HepG2 (cell line): ENCODE measurements around the gene KDM4B. TPM values are rescaled to one million over a fixed set of nuclear protein-coding genes. Genes with fewer than 3 reads are reported as not detected.

Experiments
- ATF5 ChIP-seq: sonication (generic); formaldehyde crosslinking; IDR thresholded peaks from 2 replicates; pipeline ENCODE4 v1.4.0; 2020; ENCODE audit warnings: mild to moderate bottlenecking, low read depth, missing genetic modification reagents
- DMTF1 ChIP-seq: sonication (generic); formaldehyde crosslinking; IDR thresholded peaks from 2 replicates; pipeline ENCODE4 v1.4.0; 2020; ENCODE audit warnings: mild to moderate bottlenecking, missing genetic modification reagents
- MLXIP ChIP-seq: sonication (generic); formaldehyde crosslinking; IDR thresholded peaks from 2 replicates; pipeline ENCODE4 v1.9.0; 2021; ENCODE audit warnings: missing genetic modification reagents, borderline replicate concordance
- NR1H2 ChIP-seq: sonication (generic); formaldehyde crosslinking; IDR thresholded peaks from 2 replicates; pipeline ENCODE4 v1.8.1; 2022; ENCODE audit warnings: low read depth, missing genetic modification reagents, borderline replicate concordance
- POGZ ChIP-seq: sonication (generic); formaldehyde crosslinking; IDR thresholded peaks from 2 replicates; pipeline ENCODE4 v1.4.0; 2020; ENCODE audit warnings: mild to moderate bottlenecking, missing genetic modification reagents
- ZNF713 ChIP-seq: sonication (generic); formaldehyde crosslinking; IDR thresholded peaks from 2 replicates; pipeline ENCODE4 v1.4.0; 2020; ENCODE audit warnings: mild to moderate bottlenecking, missing genetic modification reagents
- polyA plus RNA-seq, 8 experiments: library from polyadenylated mRNA; depleted of rRNA in 3 of 8; stranded (reverse) in 7 of 8; unstranded in 1 of 8; fragments of >200 nt; fragmentation: Illumina TruSeq in 4 of 8; extraction: Trizol in 4 of 8; gene quantifications; 2 replicates each; pipeline versions ENCODE4 v1.2.1 to v1.2.3, GENCODE V29; 2011 to 2016; ENCODE audit warnings: low read depth in 4 of 8, missing spikeins in 1 of 8, mixed read lengths in 1 of 8; ENCODE audit not compliant: insufficient read depth in 1 of 8
- total RNA-seq, 5 experiments: library from RNA; depleted of rRNA; stranded (reverse); fragments of >200 nt; fragmentation: Illumina TruSeq; extraction: Trizol; gene quantifications; 2 replicates each; pipeline ENCODE4 v1.2.3, GENCODE V29; 2016; ENCODE audit warnings: low read depth in 1 of 5

Gene KDM4B
- total and polyA plus RNA-seq, 2 of the 13 experiments (the other 11 are each of a cell fraction or from before 2014, with no cell fraction given): 4.9 to 14.6 TPM

- TF ChIP-seq DMTF1 (CRISPR knock-in tag) (no peak), MLXIP (CRISPR knock-in tag) (no peak), ATF5 (CRISPR knock-in tag) (no peak), NR1H2 (CRISPR knock-in tag) (no peak), ZNF713 (no peak), POGZ (CRISPR knock-in tag) (no peak)
Observed at GRCh38 chr19:4970558-4971423, 1.9 kb downstream of the KDM4B start (continued).
